Memory B cell (primary cell): ENCODE data around the gene SETD5.

Experiments used
- ATAC-seq: fragments of 150-1000 bp; cut with Tn5 transposase; 2 replicates; pipeline ENCODE4 v1.10.0; 2021; ENCODE audit warnings: low read depth, mild to moderate bottlenecking, moderate library complexity
- DNase-seq, 2 donors: peaks; one replicate each; pipeline ENCODE4 v3.0.0; 2022; ENCODE audit warnings: low spot score in 2 of 2
- H3K27ac Mint-ChIP-seq: one replicate; pipeline ENCODE4 v1.8.0; 2022; ENCODE audit warnings: mild to moderate bottlenecking, moderate library complexity, mixed read lengths
- H3K27me3 Mint-ChIP-seq: one replicate; pipeline ENCODE4 v1.8.0; 2022; ENCODE audit warnings: mixed read lengths
- H3K36me3 Mint-ChIP-seq: one replicate; pipeline ENCODE4 v1.8.0; 2022; ENCODE audit warnings: mild to moderate bottlenecking, mixed read lengths
- H3K4me1 Mint-ChIP-seq: one replicate; pipeline ENCODE4 v1.8.0; 2022; ENCODE audit warnings: mixed read lengths
- H3K4me3 Mint-ChIP-seq: one replicate; pipeline ENCODE4 v1.8.0; 2022; ENCODE audit warnings: mild to moderate bottlenecking, moderate library complexity, mixed read lengths
- H3K9me3 Mint-ChIP-seq: one replicate; pipeline ENCODE4 v1.8.0; 2022; ENCODE audit warnings: mixed read lengths

The SETD5 gene

DNA sequence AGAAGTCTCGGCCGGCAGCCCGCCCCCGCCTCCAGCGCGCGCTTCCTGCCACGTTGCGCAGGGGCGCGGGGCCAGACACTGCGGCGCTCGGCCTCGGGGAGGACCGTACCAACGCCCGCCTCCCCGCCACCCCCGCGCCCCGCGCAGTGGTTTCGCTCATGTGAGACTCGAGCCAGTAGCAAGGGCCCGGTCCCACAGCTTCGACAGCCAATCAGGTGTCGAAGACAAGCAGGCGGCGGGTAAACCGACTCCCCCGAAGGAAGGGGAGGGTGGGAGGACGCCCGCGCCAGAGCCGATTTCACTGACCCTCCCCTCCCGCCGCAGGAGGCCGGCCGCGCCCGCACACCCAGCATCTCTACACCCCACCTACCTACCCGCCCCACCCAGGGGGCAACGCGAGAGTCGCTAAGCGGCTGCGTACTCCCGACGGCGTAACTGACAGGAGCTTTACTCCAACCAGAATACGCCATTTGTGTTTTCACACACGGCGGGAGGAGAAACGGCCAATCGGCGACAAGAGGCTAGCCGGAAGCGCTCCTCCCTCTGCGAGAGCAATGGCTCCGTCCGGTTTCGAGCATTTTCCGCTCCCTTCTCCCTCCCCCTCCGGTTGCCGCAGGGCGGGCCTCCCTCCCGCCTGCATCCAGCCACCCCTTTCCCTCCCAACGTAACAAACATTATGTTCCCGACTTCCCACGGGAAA lies 633 bp upstream of the SETD5 start:
- Mint-ChIP-seq H3K4me3 (peak overlapping the region; percentile 97), H3K27ac (peak overlapping the region; percentile 98), H3K9me3 (no peaks in the 10 kb centered on the region), H3K4me1 (peaks cover 44% of the 10 kb centered on the region), H3K36me3 (peaks cover 11% of the 10 kb centered on the region), H3K27me3 (no peaks in the 10 kb centered on the region)
- ATAC-seq (peak; percentile 63), DNase-seq (peak; percentile 100)

DNA sequence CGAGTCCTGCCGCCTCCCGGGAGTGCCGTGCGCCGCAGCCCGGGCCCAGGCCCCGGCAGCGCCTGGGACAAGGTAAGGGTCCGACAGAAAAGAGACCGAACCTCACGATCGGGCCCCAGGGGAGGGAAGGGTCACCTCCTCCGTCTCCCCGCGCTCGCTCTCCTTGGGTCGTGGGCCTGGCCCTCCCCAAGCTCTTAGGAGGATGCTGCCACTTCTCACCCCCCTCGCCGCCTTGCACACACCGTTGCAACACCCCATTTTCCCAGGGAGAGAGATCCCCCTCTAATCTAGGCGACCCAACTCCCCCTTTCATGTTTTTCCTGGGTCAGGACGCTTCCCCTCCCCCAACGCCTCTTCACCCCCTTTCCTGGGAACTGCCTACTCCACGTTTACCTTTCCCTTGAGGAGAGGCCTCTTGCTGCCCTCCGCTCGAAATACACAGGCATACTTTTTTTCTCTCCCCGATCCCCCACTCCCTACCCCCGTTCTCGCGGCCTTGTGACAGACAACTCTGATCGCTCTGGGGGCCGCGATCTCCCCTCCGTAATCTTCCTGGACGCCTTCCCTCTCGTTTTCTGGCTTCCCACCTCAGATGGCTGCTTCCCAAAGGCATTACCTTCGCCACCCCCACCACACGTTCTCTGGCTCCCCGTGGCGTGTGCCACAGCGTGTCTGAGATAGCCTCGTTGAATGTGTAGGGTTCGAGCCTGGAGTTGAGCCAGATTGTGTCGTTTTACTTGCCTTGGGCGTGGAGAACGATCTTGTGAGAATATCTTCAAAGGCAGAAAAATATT lies 688 bp downstream of the SETD5 start:
- ATAC-seq (no peak), DNase-seq (peak; percentile 12 to 73)
- Mint-ChIP-seq H3K4me1 (peaks cover 54% of the 10 kb centered on the region), H3K27ac (peak overlapping the region; percentile 98), H3K36me3 (peaks cover 6% of the 10 kb centered on the region), H3K9me3 (no peaks in the 10 kb centered on the region), H3K4me3 (peak overlapping the region; percentile 97), H3K27me3 (no peaks in the 10 kb centered on the region)

DNA sequence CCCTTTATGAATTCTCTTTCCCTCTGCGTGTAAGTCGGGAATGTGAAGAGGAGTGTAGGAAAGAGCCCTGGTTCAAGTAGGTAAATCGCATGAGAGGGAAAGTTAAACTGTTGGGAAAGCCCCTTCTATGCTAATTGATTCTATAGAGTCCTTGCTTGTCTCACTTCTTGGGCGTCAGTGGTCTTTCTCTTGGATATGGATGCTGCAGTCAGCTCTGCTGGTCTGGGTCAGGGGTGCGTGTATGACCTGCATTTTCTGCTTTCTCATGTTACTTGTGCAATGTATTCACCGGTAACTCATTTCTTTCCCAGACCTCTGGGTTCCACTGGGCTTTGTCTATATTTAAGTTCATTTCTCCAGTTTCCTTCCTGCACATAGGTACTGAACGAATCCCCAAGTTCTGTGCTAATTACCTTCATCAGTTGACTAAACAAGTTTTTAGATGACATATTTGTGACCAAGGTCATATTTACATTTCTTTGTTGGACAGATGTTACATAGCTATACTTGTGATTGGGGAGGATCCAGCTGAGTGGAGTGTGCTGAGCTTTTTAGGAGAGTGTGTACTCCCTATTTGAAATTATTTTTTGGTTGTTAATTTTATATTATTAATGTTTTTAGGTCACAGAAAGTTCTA lies 1.4 kb downstream of the SETD5 start:
- no peaks in the 10 kb centered on the region for H3K27me3 Mint-ChIP-seq
- H3K36me3 Mint-ChIP-seq, result peaks cover 6% of the 10 kb centered on the region
- H3K27ac Mint-ChIP-seq, result peak overlapping the region; percentile 98
- H3K9me3 Mint-ChIP-seq, result no peaks in the 10 kb centered on the region
- peaks cover 55% of the 10 kb centered on the region for H3K4me1 Mint-ChIP-seq
- DNase-seq (no peak), ATAC-seq (no peak)
- H3K4me3 Mint-ChIP-seq, result peak overlapping the region; percentile 97

DNA sequence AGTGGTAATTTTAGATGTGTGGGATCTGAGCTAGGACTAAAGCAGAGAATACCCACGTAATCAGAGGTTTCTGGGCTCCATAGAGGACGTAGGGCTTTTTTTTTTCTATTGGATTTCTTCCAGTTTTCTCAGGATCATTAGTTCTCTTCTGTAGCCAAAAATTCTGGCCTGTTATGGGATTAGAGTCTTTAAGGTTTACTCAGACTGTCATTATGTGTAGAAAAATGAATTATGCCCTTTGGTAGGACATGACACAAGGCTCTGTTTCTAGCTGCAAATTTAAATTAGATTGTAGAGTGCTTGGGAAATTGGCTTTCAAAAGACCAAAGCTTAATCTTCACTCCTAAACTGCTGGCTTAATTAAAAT lies 1.9 kb downstream of the SETD5 start:
- Mint-ChIP-seq H3K27me3 (no peaks in the 10 kb centered on the region), H3K4me1 (peaks cover 55% of the 10 kb centered on the region), H3K9me3 (no peaks in the 10 kb centered on the region), H3K36me3 (peaks cover 6% of the 10 kb centered on the region), H3K27ac (peak overlapping the region; percentile 98), H3K4me3 (peak overlapping the region; percentile 72)
- DNase-seq, result no peak
- no peak for ATAC-seq

DNA sequence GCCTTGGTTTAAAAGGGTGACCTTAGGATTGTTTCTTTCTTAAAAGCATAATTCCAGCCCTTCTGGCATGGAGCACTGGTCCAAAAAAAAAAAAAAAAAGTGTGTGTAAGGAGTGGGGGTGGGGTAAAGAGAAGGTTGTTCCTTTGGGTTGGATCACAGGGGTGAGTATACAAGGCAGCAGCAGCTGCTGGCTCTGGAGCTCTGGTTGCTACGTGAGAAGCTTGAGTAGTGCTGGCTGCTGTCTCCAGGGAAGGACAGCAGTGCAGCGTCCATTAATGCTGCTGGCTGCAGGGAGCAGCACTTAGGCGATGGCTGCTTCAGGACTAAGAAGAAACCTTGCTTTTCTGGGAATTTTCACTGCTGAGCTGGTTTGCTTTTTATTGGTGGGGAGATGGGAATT lies 2.3 kb downstream of the SETD5 start:
- Mint-ChIP-seq H3K9me3 (no peaks in the 10 kb centered on the region), H3K4me3 (peak overlapping the region; percentile 72), H3K27me3 (no peaks in the 10 kb centered on the region), H3K36me3 (peaks cover 3% of the 10 kb centered on the region), H3K4me1 (peaks cover 53% of the 10 kb centered on the region), H3K27ac (peak overlapping the region; percentile 98)
- DNase-seq (no peak), ATAC-seq (no peak)

DNA sequence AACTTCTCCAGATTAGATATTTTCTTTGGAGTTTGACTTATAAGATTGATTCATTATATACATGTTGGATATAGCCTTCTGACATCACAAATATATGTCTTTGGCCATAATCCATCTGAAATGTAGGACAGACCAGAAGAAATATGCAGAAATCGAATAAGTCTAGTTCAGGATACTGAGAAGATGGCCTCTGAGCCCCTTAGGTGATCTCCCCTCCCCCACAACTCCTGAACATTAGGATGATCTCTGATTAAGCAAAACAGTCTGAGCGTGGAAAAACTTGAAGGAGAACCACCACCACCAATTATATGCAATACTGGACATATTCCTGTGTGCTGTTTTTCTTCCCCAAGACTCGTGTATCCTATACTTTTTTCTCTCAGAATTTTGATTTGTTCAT lies 3.2 kb downstream of the SETD5 start:
- no peaks in the 10 kb centered on the region for H3K27me3 Mint-ChIP-seq
- no peaks in the 10 kb centered on the region for H3K9me3 Mint-ChIP-seq
- H3K4me3 Mint-ChIP-seq, result peak overlapping the region; percentile 21
- no peak for ATAC-seq
- H3K27ac Mint-ChIP-seq, result no peak overlapping the region
- H3K36me3 Mint-ChIP-seq, result peaks cover 1% of the 10 kb centered on the region
- H3K4me1 Mint-ChIP-seq, result peaks cover 49% of the 10 kb centered on the region
- DNase-seq, result no peak

DNA sequence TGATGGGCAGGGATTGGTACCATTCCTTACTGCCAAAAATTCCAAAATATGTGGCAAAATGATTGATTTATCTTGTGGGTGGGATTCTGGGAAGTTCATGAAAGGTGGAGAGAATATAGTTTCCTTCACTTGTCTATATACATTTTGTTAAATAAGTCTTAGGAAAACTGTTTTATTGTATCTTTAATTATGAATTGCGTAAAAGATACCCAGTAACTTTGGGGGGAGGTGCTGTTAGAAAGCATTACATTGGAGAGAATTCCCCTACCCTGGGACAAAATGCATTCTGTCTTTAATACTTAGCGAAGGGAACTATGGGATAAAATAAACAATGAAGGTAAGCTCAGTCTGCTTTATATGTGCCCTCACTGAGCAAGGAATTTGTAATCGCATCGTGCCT lies 4.6 kb downstream of the SETD5 start:
- Mint-ChIP-seq H3K27me3 (no peaks in the 10 kb centered on the region), H3K36me3 (peaks cover 1% of the 10 kb centered on the region), H3K4me3 (no peak overlapping the region), H3K27ac (no peak overlapping the region), H3K9me3 (no peaks in the 10 kb centered on the region), H3K4me1 (peaks cover 46% of the 10 kb centered on the region)
- no peak for ATAC-seq
- DNase-seq, result no peak

DNA sequence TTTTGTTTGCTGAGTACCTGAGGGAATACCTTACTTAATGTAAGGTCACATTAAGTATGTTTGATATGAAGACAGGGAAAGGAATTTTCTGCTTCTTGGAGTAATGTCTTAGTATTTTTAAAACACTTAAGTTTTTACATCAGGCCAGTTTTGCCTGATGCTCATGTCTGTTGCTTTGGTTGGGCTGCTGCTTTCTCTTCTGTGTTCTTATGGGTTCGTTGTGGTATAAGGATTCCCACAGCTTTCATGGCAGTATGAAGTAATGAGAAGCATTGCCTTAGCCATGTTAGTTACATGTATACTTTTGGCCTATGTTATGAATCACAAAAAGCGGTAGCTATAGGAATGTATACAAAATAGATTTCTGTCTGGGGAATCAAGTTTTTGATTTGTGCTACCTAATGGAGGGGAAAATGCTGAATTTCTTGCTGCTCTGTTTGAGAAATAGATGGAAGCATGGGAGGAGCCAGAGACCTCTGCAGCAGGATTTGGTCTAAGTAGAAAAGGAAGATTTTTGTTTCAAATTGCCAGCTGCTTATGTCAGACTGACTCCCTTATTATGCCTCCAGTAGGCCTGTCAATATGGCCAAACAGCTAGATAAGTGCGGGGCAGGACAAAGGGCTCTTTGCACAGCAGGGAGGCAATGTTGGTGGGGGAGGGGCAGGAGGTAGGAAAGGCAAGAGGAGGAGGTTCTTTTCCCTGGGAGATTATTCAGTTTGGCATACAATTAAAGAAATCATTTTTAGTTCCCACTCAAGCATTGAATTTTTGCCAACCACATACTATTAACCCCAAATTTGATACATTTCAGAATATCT lies 5.2 kb downstream of the SETD5 start:
- no peak overlapping the region for H3K4me3 Mint-ChIP-seq
- peaks cover 1% of the 10 kb centered on the region for H3K36me3 Mint-ChIP-seq
- peak overlapping the region; percentile 40 for H3K27ac Mint-ChIP-seq

DNA sequence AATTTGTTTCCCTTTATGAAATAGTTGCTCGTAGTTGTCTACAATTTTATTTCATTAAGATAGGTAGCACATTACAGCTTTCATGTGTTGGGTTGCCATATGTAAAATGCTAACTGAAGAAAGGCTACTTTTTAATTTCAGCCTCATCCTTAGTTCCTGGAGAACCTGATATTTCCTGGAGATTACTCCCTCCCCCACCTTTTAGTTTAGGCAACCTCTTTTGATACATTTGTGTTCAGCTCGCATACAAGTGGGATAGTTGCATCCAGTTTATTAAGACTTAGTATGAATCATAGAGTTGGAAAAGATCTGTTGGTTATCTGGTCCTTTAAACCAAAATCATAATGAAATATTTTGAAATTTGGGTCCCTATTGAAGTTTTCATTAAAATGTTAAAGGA lies 6.0 kb downstream of the SETD5 start:
- no peak overlapping the region for H3K27ac Mint-ChIP-seq

More for the DNA sequence above, 5.2 kb downstream of the SETD5 start:
- Mint-ChIP-seq H3K27me3 (no peaks in the 10 kb centered on the region), H3K9me3 (no peaks in the 10 kb centered on the region), H3K4me1 (peaks cover 50% of the 10 kb centered on the region)
- ATAC-seq (no peak), DNase-seq (no peak)

DNA sequence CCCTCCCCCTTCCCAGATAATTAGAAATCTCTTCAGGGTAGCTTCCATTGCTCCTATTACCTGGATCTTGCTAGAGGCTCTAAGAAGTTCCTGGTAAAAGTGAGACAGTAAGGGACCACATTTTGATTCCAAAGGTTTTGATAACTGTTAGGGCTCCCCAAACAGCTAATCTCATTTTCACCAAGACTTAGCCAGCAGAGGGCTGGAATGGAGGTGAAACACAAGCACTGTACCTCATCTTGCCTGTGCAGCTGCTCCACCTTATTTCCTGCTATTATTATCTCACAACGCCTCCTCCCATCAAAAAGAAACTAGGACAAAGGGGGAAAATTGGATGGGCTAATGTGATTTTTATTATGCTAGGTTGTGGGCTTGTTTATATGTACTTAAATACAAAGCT lies 7.3 kb downstream of the SETD5 start:
- no peaks in the 10 kb centered on the region for H3K27me3 Mint-ChIP-seq
- no peaks in the 10 kb centered on the region for H3K9me3 Mint-ChIP-seq
- peak overlapping the region; percentile 79 for H3K27ac Mint-ChIP-seq
- H3K4me3 Mint-ChIP-seq, result peak overlapping the region; percentile 61
- ATAC-seq (peak; percentile 49), DNase-seq (no peak)
- H3K36me3 Mint-ChIP-seq, result peaks cover under 1% of the 10 kb centered on the region
- peaks cover 45% of the 10 kb centered on the region for H3K4me1 Mint-ChIP-seq

More for the DNA sequence above, 6.0 kb downstream of the SETD5 start:
- DNase-seq (no peak), ATAC-seq (no peak)
- no peaks in the 10 kb centered on the region for H3K36me3 Mint-ChIP-seq
- peaks cover 49% of the 10 kb centered on the region for H3K4me1 Mint-ChIP-seq
- no peaks in the 10 kb centered on the region for H3K27me3 Mint-ChIP-seq
- no peaks in the 10 kb centered on the region for H3K9me3 Mint-ChIP-seq
- no peak overlapping the region for H3K4me3 Mint-ChIP-seq

DNA sequence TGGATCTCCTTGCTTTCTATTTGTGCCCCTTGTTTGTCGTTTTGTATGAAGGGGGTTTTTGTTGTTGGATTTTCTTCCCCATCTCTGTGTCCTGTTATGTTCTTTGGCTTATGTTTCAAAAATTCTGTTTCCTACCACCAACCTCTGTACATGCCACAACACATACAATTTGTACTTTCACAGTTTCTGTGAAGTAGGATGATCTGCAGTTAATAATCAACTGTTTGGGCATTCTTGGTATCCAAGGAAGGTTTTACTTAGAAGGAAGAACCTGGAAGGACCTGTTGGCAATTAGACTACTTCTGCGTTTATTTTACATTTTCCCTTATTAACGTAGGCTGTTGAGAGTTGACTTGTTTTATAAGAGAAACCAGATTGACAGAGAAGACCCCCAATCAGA lies 8.3 kb downstream of the SETD5 start:
- ATAC-seq (no peak), DNase-seq (no peak)
- no peaks in the 10 kb centered on the region for H3K9me3 Mint-ChIP-seq
- peaks cover 4% of the 10 kb centered on the region for H3K36me3 Mint-ChIP-seq
- H3K27me3 Mint-ChIP-seq, result no peaks in the 10 kb centered on the region
- peak overlapping the region; percentile 28 for H3K27ac Mint-ChIP-seq
- H3K4me1 Mint-ChIP-seq, result peaks cover 46% of the 10 kb centered on the region
- H3K4me3 Mint-ChIP-seq, result no peak overlapping the region

DNA sequence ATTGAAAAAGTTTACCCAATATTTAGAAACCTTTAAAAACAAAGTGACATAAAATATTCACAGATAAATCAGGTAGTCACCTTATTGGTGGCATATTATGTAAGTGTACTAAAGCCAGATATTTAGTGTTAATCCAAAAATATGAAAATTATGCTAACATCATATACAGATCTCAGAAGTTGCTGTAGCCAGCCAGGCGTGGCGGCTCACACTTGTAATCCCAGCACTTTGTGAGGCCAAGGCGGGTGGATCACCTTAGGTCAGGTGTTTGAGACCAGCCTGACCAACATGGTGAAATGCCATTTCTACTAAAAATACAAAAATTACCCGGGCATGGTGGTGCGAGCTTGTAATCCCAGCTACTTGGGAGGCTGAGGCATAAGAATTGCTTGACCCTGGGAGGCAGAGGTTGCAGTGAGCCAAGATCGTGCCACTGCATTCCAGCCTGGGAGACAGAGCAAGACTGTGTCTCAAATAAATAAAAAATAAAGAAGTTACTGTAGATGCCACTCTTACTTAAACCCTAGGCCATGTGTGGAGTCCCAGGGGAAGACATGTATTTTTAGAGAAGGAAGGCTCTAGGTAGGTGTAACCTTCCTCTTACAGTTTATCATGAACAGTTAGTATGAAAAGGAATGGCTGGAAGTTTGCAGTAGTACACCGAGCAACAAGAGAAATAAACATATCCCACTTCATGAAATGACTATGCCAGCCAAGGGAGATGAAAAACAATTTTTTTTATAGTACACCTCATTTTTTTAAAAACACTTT lies 9.6 kb downstream of the SETD5 start:
- H3K4me1 Mint-ChIP-seq, result peaks cover 41% of the 10 kb centered on the region
- no peaks in the 10 kb centered on the region for H3K9me3 Mint-ChIP-seq

DNA sequence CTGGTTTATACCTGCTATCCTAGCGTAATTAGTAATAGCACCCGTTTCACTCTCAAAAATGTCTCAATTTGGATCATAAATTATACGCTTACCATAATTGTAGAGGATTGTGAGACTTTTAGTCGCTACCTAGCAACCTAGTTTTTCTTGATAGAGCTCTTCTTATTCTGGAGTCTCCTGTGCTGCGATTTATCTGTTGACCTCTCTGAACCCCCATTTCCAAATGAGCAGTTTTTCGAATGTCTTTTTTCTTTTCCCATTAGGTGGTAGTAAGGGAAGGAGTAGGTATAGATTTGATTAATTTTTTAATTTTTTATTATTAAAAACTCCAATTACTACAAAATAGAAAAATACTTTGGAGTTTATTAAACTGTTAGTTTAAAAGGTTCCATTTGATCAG lies 10.6 kb downstream of the SETD5 start:
- no peak for ATAC-seq
- Mint-ChIP-seq H3K4me1 (peaks cover 32% of the 10 kb centered on the region), H3K27ac (no peak overlapping the region), H3K4me3 (no peak overlapping the region), H3K27me3 (no peaks in the 10 kb centered on the region), H3K36me3 (peaks cover 4% of the 10 kb centered on the region), H3K9me3 (no peaks in the 10 kb centered on the region)
- no peak for DNase-seq

More for the DNA sequence above, 9.6 kb downstream of the SETD5 start:
- peak; percentile 72 for ATAC-seq
- Mint-ChIP-seq H3K36me3 (peaks cover 4% of the 10 kb centered on the region), H3K27me3 (no peaks in the 10 kb centered on the region), H3K27ac (peak overlapping the region; percentile 58), H3K4me3 (peak overlapping the region; percentile 68)
- no peak for DNase-seq
